CD1c-positive myeloid dendritic cell (primary cell): ENCODE measurements around the gene CACYBP.
"Not testable (repeated sequence)": the region's sequence is repeated elsewhere in the genome, so short reads cannot be mapped to it uniquely, and the experiment has no call there.

Source experiments
- DNase-seq: peaks from one replicate; pipeline ENCODE4 v3.0.0-alpha.2; 2016; ENCODE audit errors: extremely low spot score

Gene CACYBP

DNA sequence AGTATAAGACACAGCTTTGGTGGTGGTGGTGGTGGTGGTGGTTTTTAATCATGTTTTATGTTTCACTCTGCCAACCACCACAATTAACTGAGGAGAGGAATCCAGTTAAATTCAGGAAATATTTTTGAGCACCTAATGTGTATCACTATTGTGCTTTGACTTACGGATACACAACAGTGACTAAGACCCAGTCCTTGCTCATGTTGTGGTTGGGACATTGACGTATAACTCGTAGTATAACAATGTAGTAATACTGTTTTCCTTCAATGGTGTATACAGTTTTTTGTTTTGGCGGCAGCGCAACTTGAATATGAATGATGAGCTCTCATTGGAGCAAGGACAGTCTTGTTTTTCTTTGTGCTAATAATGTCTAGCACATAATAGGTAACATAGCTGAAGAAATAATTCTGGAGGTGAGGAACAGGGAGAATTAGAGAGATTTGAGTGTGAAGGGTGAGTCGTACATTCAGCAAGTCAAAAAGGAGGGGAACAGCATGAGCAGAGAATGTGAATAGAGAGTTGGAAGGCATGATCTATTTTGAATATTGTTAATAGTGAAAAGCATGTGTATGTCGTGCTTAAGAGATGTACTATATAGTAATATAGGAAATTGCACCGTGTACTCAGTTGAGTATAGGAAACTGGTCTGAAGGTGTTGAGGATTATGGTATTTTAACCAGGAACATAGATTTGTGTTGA, 5.5 kb downstream of the CACYBP start:
- no peak for DNase-seq

DNA sequence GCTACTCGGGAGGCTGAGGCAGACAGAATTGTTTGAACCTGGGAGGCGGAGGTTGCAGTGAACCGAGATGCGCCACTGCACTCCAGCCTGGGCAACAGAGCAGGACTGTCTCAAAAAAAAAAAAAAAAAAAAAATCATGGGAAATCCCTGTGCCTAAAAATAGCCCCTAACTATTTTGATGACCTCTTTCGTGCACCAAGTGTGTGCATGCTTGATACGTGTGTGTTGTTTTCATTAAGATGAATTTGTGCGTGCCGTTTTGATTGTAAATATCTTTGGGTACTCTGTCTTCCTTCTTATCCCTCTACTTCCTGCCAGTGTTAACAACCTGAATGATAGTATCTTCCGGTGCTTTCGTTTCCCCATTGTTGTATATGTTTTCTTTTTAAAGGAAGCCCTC, 9.8 kb downstream of the CACYBP start:
- DNase-seq: no peak

DNA sequence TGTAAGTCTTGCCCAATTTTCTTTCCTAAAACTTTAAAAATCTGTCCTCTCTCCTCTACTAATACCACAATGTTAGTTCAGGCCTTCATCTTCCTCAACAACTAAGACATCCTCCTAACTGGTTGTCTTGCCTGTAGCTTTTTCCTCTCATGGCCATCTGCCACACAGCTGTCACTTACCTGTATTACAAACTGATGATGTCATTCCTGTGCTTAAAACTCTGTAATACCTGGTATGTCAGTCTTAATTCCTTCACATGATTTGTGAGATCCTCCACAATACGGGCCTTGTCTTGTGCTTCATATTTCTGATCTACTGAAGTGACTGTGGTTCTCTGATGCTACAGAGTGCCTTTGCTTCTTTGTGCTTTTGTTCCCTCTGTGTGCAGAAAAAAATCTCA, 13.7 kb downstream of the CACYBP start:
- DNase-seq: no peak

DNA sequence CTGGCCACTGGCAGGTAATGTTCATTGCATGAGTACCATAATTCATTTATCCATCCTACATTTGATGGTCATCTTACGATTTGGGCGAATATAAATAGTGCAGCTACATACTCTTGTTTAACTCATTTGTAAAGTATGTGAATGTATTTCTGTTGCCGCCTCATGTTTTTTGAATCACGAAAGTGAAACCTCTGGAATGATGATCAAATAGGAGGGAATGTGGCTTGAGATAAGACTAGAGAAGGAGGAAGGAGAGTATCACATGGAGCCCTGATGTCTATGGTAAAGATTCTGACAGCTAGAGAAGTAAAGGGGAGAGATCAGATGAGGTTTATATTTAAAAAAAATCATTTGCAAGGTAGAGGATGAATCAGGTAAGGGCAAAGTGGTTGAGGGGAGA, 15.5 kb downstream of the CACYBP start:
- DNase-seq: no peak

DNA sequence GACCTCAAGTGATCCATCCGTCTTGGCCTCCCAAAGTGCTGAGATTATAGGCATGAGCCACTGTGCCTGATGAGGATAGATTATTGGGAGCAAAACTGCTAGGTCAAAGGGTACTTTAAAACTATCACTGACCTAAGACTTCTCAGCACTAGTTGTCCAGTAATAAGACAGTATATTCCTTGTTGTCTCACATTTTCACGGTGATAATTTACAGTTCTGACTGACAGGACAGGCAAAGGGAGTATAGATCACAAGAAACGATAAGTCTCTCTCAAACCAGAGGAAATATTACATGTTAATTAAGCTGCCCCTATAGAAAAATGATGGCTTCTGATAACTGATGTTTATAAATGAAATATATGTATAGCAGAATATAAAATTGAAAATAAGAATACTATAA, 19.8 kb downstream of the CACYBP start:
- no peak for DNase-seq

DNA sequence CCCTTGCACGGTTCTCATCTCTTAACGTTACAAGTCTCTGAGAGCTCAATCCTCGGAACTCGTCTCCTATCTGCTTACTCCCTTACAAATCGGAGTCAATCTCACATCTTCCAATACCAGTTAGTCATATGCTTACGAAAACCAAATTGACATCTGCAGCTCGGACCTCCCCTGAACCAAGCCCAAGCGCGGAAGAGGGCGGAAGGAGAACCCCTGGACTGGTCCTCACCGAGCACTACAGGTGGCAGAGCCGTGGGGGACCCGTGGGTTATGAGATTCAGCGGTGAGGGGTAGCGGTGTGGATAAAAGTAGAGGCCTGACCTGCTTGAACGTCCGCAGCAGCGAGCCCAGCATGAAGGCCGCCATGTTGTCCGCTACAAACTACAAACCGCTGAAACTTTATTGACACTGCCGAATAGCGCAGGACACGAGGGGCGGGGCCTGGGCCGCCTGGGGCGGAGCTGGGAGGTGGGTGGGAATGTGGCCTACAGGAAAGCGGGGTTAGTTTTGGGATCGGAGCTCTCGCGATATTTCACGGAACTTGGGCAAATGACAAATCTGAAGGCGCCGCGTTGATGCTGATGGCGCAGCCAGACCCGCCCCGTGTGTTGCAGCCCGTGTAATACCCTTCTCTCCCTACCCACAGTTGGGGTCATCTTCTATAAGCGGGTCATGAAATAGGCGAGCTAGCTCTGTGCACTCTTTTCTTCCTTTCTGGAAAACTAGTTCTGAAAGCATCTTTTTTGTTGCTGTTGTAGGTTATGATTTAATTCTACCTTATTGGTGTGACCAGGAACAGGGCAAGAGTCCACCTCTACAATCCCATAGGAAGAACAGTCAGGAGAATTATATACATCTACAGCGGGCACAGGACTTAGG, 23.5 kb downstream of the CACYBP start, which contains the start of gene MRPS14:
MRPS14 (minus strand) TSS at position 383 of the 879 bp plus-strand sequence; CDS start at position 366, 17 bp downstream.
- peak; percentile 99 for DNase-seq

DNA sequence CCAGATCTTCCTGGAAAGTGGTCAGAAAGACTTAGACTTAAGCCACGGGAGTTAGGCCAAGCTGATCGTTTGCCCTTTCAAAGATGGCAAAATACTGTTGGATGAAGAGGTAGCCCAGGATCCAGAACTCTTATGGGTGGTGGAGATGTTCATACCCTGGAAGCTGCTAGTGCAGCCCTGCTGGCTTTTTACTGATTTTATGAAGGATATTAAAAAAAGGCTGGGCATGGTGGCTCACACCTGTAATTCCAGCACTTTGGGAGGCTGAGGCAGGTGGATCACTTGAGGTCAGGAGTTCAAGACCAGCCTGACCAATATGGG, 24.1 kb downstream of the CACYBP start:
- not testable (repeated sequence) for DNase-seq

DNA sequence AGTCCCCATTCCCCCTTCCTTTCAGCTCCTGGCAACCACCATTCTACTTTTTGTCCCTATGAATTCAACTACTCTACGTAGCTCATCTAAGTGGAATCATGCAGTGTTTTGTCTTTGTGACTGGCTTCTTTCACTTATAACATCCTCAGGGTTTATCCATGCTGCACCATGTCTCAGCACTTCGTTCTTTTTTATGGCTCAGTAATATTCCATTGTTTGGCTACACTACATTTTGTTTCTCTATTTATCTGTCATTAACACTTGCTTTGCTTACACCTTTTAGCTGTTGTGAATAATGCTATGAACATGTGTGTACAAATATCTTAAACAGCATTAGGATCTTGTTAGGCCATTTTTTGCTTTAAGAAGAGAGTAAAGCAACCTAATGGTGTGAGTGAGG, 25.0 kb downstream of the CACYBP start:
- no peak for DNase-seq

DNA sequence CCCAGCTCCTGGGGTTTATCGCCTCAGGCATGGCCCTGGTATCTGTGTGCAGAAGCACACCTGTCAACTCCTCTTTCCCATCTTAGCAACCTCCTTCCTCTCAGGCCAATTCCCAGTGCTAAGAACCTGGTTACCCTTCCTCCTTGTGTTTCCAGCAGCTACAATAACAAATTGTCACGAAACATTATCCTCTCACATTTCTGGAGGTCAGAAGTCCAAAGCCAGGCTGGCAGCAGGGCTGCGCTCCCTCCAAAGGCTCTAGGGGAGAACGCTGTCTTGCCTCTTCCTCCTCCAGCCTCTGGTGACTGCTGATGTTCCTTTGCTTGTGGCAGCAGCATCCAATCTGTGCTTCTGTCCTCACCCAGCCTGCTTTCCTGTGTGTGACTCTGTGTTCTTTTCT, 34.2 kb downstream of the CACYBP start:
- no peak for DNase-seq

DNA sequence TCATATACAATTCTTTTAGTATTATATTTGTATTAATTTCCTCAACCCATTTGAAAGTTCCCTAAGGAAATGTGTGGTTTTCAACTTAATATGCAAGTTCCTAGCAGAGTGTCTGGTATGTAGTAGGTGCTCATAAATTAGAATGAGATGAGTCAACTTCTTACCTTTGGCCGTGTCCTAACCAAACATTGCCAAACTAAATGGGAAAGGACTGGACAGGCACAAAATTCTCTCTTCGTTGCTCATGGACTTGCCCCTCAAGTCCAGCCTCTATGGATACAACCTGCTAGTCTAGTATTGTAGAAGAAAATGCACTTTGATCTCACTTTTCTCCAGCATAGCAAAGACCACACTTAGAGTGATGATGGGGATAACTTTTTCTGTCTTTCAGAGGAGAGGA, 35.0 kb downstream of the CACYBP start:
- DNase-seq: no peak

DNA sequence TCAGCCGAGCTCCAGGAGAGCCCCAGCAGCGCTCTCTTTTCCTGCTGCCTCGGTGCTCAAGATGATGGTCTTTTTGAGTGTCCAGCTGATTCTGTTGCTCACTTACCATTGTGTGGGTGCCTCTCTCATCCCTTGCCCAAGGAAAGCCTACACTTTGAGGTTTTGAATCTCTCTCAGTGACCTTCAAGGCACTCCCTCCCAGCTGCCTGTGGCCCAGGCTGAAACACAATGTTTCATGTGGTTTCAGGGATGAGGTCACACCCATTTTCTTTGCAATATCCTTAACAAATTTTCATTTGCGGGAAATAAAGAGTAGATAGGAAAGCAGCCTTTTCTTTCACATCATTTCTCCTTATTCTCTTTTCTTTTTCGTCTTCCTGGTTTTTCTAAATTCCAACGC, 36.1 kb downstream of the CACYBP start:
- DNase-seq: no peak

DNA sequence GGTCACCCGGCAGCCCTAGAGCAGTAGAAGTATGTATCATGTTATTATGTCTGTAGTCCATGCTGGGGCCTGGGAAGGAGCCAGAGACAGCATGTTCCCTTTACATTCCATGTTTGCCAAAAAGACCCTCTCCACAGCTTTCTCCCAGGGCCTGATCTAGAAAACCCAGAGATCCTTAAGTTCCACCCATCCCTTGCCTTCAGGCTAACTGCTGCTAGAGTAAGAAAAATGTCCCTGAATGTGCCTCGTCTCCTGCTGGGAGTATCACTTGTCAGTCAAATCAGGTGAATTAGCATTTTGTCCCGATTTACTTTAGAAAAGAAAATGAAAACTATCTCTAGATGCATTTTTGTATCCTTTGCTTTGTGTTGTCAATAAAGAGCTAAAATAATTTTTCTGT, 36.7 kb downstream of the CACYBP start:
- DNase-seq: no peak

DNA sequence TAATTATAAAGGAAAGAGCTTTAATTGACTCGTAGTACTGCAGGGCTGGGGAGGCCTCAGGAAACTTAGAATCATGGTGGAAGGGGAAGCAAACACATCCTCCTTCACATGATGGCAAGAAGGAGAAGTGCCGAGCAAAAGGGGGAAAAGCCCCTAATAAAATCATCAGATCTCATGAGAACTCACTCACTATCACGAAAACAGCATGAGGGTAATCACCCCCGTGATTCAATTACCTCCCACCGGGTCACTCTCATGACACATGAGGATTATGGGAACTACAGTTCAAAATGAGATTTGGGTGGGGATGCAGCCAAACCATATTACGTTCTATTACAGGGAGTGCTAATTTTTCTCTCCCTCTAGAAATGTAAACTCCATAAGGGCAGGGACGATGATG, 37.7 kb downstream of the CACYBP start:
- DNase-seq: no peak

DNA sequence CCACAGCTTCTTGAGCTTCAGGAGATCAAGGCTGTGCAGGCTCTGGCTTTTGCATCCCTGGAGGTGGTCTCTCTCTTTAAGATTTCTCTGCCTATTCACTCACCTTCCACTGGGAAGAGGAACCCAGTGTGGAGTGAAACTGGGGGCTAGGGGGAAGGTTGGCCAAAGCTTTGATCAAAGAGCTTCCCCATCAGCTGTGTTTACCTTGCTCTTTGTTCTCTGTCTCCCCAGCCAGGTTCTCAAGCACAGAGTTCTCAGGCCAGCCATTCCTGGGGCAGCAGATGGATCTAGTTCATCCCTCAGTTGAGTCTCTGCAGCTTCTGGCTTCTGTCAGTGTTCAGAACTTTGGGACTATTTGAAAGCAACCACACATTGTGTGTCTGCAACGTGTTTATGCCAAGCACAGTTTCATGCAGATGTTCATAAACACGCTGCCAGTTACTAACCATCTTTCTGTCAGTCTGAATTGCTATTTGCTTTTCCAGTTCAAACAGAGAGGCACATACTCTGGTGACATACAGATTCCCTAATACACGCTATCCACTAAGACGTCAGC, 40.7 kb downstream of the CACYBP start:
- DNase-seq: no peak

DNA sequence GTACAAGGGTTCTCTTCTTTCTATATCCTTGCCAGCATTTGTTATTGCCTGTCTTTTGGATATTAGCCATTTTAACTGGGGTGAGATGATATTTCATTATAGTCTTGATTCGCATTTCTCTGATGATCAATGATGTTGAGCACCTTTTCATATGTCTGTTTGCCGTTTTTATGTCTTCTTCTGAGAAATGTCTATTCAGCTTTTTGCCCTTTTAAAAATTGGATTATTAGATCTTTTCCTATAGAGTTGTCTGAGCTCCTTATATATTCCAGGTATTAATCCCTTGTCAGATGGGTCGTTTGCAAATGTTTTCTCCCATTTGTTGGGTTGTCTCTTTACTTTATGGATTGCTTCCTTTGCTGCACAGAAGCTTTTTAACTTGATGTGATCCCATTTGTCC, 42.9 kb downstream of the CACYBP start:
- DNase-seq: no peak

DNA sequence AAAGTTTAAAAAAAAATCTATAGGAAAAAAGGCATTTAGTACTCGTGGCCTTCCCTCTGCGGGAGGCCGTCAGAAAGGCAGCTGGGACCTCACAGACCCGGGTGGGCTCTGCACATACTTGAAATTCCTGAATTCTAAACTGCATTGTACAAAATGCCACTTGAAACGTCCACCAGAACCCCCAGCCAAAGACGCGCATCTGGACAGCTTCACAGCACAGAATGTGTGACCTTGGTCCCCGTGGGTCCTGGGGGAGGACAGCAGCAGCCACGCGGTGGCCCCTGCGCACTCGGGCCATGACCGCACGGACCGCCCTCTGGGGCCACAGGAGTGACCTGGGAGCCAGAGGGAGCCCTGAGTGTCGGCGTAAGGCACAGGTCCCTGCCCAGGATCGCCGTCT, 44.1 kb downstream of the CACYBP start:
- DNase-seq: no peak

DNA sequence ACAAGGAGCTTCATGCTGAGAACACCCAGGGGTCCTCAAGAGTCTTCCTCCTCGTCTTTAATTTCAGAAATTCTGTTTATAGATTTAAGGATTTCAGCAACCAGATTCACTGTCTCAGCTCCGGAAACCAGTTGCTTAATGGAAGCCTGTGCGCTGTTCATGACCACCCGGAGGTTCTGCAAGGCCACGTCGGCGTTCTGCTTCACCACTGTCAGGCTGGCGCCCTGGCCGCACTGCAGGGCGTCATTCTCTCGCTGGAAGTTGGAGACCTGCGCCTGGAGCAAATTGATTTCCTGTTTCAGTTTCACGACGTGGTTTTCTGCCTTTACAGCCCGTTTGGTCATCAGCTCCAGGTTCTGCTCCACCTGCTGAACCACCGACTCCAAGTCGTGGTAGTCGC, 44.8 kb downstream of the CACYBP start:
- DNase-seq: not testable (repeated sequence)

DNA sequence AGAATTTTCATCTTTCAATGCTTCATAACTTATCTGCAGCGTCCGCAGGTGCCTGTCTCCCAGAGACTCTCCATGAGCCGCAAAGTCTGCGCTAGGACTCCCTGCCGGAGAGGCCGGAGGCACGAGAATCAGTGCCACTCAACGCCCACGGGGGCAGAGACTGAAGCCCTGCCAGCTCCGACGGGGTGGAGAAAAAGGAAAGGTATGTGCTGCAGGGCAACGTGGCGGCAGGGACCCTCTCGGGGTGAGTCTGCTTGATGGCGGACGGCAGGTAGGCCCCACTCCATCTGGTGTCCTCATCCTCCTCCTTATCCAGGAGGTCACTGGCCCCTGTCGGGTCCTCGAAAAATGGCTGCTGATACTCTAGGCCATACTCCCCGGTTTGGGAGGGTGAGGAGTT, 45.4 kb downstream of the CACYBP start:
- no peak for DNase-seq

DNA sequence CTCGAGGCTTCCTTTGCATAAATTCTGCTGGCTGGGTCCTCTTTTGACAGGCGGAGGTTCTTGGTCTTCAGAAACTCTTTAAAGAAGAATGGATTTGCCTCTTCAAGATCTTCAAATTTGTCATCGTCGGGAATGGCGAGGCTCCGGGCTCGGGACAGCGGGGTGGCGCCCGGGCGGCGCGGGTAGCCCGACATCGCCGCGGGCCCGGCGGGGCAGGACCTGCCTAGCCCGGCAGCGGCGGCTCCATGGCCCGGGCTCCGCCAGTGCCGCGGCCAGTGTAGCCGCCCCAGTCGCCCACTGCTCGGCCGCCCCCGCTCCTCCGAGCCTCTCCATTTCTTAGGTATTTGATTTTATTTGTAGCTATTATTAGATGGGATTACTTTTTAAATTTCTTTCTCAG, 45.8 kb downstream of the CACYBP start:
- DNase-seq: no peak

DNA sequence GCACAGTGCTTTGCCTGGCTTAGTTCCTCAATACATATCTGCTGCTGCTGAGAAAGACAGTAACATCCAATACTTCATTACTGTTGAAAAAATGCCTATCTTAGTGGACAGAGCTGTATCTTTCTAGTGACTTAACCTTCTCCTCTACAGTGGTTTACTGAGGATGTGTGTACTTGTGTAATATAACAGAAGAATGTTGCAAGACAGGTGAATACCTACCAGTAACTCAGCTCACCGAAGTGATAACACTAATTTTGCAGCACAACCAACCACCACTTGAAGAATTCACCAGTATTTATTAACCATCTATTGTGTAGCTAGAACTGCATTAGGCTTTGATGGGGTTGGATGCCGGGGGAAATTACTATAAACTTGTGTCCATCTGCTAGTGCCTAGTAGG, 51.2 kb downstream of the CACYBP start:
- DNase-seq: no peak

DNA sequence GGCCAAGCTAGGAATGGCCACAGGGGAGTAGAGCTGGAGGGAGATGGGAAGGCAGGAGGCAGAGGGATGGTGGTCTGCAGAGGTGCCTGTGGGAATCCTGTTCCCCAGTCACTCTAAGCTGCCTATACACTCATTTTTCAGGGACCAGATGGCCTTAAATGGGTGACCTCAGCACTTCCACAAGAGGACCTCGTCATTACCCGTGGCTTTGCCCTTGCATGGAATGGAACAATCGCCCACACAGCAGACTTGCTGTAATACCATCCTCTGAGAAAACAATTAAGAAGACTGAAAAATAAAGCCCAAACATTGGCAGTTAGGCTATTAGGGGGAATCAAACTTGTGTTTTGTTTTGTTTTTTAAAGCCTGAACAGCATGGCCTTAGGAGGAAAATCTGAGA, 55.0 kb downstream of the CACYBP start:
- DNase-seq: no peak
